Stimulated activated CD8-positive, alpha-beta memory T cell treated with anti-CD3 and anti-CD28 coated beads, Interleukin-7, amount 100 ng/mL, for 24 hours (primary cell): ENCODE measurements around the gene ZBTB7C.

Experiments used
- DNase-seq: peaks from one replicate; pipeline ENCODE4 v3.0.0-alpha.2; 2020; ENCODE audit warnings: low read depth

The ZBTB7C gene

DNA sequence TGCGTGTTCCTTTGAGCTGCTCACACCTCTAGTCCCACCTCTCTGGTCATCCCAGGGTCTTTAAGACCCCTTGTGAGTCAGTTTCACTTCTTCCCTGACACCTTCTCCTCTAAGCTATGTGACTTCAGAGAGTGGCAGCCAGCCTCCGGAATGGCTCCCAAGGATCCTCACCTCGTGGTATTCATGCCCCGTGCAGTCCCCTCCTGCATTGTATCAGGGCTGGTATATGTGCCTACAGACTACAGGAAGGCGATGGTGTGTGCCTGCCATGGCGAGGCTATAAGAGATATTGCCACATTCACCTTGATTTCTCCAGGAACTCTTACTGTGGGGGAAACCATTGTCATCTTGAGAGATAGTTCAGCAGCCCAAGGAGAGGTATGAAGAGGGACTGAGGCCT lies 350.7 kb downstream of the ZBTB7C start:
- DNase-seq = no peak

DNA sequence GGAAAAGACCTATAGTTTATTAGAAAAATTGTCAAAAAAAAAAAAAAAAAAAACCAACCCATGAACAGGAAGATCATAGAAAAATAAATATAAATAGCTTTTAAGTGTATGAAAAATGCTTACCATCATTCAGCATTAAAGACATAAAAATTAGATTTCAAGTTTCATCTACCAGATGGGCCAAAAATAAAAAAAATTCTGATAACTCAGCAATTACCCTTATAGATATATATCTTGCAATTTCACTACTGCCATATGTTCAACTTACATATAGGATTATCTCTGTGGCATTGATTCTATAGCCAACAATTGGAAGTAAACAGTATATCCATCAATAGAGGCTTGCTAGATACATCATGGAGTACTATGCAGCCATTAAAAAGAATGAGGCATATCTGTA lies 352.2 kb downstream of the ZBTB7C start:
- DNase-seq = no peak

DNA sequence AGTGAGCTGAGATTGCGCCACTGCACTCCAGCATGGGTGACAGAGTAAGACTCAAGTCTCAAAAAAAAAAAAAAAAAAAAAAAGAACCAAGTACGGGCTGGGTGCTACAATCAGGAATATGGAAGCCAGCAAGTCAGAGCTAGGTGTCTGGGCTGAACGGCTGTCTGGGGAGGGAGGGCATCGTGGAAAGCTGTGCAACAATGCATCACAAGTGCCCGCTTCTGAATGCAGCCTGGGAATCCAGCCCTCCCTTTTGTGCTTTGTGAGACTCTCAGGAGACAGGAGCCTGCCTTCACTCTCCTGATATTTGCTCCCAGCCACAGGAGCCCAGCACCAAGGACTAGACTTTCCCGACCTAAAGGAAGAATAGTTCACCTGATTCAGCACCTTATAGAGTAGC lies 353.8 kb downstream of the ZBTB7C start:
- DNase-seq = no peak

DNA sequence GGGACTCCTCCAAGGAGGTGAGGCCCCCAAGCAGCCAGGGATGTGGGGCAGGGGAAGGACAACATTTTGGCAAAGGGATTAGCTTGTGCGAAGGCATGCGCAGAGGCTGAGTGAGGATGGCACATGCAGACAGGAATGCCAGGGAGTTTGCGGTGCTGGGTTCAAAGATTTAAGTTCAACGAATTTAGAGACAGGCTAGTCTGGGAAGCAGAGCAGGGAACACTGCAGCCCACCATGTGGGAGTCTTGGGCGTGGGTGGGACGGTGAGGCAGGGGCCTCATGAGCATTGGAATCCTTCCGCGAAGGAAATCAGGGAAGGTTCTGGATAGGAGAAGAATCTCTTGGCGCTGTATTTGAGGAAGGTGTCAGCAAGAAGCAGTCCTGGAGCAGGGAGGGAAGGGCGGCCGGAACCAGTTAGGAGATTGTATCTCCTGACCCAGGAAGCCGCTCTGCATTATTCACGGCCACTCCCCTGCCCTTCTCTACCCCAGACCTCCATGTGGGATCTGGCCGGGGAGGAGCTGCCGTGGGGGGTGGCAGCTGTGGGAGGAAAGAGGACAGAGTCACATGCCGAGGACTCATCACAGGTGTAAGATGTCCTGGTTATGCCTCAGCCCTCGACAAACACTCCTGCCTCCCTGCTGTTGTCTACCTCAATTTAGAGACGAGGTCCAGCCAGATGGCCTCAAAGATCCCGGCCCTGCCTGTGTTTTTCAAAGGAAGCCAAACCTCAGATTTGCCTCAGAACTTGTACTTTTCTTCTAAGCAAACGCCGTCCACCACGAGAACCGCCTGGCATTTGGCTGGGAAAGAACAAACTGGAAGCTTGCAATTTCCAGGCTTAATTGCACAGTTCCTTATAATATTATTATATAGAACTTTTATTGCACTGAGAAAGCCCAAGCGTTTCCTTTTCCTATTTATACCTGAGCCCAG lies 355.0 kb downstream of the ZBTB7C start:
- no peak for DNase-seq

DNA sequence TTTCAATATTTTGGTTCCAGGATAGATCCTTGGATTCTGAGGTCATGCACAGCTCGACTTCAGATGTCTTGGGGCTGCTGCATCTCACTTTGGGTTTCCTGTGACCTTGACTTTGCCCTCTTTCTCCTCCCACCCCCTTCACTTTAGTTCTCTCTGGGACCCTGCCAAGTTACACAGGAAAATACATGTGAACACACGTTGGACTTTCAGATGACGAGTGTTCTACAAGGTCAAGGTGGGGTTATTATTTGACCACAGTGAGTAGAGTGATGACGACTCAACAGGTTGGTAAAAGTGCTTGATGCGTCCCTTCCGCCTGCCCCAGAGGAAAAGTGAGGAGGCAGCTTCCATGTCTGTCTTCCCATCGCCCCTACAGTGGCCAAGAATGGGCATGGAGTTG lies 356.3 kb downstream of the ZBTB7C start:
- DNase-seq = no peak

DNA sequence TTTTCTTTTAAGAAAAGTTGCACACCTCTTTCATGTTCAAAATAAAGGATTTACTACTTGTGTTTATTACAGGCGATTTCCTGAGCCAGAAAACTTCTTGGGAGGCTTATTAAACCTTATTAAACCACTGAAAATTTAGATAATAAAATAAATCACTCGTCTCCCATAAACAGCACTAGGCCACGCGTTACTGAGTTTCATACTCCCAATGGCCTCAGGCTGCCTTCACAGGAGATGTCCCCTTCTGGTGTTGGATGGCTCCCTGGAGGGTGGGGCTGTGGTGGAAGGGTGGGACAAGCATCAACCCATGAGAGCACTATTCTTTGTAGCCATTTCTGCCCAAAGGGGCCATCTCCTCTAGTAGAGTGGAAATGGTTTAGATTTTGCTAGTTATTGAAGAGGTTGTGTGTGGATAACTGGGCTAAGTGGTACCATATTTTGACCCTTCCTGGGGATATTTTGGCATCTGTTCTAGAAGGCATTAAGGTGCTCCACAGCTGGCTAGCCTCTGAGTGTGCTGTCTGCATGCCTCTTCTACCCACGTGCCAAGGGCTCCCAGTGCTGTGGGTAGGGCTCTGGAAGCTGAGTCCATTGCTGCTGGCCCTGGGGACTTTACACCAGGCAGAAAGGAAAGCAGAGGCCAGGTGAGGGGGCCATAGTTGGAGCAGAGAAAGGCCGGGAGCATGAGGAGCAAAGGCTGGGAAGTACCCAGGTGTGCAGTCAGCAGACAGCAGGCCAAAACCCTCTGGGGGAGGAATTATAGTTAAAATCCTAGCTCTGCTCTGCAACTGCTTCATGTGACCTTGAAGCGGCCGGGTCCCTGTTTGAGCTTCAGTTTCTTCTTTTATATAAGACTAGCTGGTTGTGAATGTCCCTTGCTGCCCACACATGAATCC lies 357.0 kb downstream of the ZBTB7C start:
- no peak for DNase-seq

DNA sequence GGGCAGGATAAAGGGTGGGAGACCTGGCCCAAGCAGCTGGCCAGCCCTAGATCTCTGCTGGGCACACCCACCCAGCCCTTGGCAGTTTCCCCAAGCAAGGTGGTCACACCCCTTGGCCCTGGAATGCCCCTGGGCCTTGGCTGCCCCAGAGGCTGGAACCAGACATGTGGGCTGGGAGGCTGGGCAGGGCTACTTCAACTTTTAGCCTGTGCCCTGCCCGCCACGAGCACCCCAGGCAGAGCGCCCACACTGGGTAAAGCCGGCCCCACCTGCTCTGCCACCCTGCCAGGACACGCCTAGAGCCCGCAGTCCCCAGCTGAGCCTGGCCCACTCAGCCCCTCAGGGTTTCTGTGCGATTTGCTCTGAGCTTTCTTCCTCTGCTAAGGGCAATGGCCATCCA lies 359.0 kb downstream of the ZBTB7C start:
- no peak for DNase-seq

DNA sequence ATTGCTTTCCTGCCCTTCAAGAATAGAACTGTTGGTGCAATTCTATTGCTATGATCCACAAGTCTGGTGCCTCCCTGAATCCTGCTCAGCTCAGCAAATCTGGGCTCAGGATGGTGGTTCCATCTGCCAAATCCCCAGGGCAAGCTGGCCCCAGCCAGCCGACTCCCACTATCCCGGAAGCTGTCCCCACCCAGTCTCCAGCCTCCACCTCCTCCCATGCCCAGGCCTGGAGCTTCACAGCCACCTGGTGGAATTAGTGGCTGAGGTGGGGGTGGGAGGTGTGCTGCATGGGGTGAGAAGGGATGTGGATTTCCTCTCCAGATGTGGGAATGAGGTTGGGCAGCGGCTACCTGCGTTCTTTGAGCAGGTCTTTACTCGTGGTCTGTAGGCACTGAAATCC lies 359.4 kb downstream of the ZBTB7C start:
- no peak for DNase-seq

DNA sequence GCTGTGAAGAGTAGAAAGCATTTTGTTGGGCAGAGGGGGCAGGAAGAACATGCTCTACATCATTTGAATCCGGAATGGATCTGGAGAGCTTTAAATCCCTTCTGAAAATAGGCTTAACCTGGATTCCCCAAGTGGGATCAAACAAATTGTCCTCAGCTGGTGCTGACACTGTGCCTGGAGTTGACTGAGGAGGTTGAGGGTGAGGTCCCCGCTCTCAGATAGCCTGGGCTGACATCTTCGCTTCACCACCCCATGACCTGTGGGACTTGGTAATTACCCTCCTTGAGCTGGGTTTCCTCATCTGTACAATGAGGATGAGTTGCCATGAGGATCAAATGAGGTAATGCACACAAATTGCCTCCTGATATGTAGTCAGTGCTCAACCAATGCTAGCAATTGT lies 360.9 kb downstream of the ZBTB7C start:
- no peak for DNase-seq

DNA sequence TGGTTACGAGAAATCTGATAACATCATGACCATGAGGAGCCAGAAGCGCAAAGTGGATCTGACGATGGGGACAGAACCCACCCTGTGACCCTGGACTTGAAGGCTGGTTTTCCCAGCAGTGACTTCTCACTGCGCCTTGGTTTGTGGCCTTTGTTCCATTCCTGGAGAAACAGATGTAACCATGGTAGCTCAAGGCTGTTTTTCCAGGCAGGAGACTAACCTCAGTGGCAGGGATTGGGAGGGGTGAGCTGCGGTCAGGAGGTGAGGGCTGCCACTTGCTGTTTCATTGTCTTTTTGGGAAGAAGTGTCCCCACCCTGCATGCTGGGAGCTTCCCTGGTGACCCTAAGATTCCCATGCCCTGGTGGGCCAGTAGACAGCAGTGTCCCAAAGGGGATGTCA lies 362.3 kb downstream of the ZBTB7C start:
- DNase-seq = no peak

DNA sequence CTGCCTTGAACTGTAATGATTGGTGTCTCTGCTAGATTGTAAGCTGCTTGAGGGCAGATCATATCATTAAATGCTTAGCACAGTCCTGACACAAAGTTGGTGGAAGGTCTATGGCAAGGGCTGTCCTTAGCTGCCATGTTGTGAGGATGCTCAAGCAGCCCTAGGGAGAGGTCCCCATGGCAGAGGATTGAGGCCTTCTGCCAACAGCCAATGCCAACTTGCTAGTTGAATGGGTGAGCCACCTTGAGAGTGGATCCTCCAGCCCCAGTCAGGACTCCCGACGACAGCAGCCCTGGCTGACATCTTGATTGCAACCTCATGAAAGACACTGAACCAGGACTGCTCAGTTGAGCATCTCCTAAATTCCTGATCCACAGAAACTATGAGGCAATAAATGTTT lies 363.4 kb downstream of the ZBTB7C start:
- no peak for DNase-seq

DNA sequence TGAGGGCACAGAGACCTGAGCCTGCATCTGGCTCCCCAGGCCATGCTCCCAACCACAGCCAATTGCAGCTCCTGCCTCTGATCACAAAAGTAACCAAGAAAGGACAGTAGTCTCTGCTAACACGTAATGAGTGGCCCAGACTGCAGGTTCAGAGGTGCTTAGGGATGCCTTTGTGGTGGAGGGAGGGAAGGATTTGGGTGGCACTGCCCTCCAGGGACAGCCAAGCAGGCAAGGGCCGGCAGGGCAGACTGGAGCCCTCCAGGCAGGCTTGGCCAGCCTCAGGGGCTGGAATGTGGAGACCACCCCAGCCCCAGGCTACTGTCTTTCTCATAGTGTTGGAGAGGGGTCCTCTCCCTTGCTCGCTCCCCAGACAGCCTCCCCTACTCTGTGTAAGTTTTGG lies 364.2 kb downstream of the ZBTB7C start:
- no peak for DNase-seq

DNA sequence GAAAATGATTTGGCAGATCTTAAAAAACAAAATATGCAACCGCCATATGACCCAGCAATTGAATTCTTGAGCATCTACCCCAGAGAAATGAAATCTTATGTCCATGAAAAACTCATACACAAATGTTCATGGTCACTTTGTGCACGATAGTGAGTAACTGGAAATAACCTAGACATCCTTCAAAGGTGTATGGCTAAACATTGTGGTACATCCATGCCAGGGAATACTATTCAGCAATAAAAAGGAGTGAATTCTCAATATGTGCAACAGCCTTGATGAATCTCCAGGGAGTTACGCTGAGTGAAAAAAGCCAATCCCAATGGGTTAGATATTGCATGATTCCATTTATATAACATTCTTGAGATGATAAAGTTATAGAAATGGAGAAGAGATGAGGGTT lies 366.0 kb downstream of the ZBTB7C start:
- no peak for DNase-seq

DNA sequence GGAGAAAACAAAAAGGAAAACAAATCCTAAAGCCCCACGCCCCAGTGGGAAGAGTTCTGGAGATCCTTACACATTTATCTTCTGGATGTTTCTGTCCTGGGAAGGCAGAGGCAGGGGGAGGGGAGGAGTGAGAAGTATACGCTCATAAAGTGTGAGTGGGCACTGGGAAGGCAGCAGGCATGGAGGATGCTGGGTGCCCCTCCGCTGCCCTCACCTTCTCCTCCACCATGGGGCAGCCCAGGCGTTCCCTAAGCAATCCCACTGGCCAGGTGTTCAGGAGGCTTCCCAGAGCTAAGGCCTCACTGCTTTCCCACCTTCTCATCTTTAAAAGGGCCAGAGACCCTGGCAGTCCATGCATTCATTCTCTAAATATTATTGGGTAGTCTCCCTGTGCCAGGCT lies 366.8 kb downstream of the ZBTB7C start:
- no peak for DNase-seq

DNA sequence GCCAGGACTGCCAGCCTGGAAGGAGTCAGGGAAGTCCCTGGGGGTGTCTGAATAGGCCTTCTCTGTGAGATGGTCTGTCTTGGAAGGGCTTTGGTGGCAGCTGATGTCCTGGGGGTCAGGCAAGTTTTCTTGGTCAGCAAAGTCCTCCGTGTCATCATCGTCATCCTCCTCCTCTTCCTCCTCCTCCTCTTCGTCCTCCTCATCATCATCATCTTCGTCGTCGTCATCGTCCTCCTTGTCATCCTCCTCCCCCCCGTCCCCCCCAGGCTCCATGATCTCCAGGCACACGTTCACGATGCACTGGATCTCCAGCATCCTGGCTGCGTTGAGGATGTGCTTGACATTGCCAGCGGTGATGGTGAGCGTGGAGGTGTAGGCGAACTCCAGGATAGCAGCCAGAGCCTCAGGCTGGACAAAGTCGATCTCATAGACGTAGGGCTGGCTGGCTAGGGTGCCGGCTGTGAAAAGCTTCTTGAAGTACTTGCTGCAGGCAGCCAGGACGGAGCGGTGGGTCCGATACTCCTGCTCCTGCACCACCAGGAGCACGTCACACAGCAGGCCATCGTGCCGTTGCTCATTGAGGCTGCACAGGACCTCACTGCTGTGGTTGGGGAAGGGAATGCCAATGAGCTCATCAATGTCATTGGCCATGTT lies 368.6 kb downstream of the ZBTB7C start:
- DNase-seq = no peak

DNA sequence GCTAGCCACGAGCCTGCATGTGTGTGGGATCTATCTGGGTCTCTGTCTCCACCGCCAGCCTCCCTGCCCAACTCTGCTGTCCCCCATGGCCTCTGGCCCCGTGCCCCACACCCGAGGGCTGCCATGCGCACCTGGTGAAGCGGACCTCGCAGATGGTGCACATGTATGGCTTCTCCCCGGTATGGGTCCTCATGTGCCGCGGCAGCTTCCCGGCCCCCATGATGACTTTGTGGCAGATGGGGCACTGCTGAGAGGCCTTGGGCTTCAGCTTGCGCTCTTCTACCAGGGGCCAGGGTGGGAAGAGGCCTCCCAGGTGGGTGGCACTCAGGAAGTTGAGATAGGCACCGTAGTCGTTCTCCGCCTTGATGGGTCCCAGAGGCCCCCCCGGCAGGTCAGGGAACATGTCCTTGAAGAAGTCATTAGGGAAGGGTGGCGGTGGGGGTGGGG lies 369.4 kb downstream of the ZBTB7C start:
- DNase-seq = no peak

DNA sequence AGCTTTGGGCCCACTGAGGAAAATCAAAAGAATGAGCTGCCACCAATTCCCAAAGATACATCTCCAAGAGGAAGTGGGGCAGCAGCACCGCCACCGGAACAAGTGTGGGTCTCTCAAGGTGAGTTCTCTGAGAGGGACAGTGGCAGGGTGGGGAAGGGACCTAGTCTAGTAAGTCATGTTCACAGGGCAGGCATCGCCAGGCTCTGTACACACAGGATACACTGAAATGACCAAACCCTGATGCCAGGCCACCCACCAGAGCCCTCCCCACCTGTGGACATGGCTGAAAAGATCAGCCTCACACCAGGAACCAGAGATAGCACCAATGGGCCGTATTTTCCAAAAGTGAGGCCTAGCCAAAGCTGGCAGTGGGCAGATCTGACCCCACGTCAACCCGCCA lies 370.5 kb downstream of the ZBTB7C start:
- DNase-seq = no peak

DNA sequence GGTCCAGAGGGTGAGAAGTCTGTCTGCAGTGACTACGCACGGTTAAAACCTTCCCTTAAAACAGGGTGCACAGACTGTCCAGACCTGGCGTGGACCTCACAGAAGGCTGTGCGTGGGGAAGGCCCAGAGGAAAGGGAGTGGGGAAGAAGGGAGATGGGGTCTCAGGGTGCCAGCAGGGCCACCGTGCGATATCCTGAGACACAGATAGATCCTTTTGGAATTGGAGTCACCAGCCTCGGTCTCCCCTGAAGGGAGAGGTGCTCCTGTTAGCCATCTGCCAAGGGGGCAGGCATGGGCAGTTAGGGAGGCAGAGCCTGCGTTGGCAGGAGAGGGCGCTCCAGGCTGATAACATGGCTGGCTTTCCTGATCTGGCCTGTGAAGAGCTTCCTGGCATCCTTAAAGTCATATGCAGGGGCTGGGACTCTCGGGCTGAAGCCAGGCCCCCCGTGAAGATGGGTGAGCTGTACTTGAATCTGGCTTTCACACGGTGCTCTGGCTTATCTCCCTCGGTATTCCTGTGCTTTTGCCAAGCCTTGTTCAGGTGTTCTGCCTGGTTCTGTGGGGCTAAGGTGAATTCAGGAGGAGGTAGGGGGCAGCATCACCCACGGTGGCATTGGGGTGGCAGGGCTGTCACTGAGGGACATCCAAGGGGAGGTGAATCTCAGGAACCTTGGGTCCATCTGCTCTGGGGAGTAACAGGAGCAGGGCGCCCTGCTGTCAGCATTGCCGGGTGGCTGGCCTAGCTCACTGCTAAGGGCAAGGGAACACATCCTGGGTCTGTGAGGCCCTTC lies 371.5 kb downstream of the ZBTB7C start:
- no peak for DNase-seq

DNA sequence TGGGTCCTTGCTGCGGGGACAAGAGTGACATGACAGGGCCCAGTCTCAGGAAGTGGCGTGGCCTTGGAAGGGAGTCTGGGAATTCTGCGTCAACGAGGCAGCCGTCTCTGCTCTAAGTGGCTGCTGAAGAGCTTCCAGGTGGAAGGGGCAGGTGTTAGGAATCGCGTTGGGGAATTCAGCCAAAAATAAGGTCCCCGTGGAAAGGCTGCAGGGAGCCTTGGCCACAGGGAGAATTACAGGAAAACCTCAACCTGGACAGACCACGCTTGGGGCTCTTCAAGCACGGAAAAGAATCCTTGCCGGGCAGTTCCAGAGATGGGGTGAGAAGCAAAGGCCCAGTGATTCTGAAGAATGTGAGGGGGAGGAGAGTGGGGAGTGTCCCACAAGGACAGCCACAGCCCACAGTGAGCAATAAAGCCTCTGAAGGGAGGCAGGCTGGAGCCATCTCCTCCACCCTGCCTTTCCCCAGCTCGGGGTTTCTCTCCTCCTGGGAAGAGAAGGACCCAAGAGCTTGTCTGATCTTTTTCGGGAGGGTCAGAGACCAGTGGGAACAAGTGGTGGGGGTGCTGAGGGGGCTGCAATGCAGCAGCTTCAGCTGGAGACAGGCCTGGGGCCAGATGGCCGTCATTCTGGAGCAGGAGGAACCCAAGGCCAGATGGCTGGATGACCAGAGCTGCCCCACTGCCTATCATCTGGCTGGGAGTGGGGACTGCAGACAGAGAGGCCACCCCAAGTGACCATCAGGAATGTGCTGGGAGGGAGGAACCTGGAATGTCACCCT lies 372.4 kb downstream of the ZBTB7C start:
- no peak for DNase-seq

DNA sequence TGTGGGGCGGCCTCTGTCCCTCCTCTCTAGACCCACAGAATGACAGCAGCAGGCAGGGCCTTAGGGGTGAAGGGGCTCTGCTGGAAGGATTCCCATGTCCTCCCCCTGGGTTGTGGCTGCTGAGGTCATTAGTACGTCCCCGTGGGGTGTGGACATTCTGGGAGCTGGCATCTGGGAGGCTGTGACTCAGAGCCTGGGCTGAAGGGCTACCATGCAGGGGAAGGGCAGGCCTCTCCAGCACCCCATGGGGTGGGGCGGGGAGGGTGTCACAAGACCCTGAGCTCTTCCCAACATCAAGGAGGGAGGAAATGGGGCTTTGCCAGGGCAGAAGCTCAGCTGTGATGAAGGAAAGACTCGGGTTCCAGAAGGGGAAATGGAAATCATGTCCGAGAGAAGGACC lies 373.0 kb downstream of the ZBTB7C start:
- DNase-seq = no peak

DNA sequence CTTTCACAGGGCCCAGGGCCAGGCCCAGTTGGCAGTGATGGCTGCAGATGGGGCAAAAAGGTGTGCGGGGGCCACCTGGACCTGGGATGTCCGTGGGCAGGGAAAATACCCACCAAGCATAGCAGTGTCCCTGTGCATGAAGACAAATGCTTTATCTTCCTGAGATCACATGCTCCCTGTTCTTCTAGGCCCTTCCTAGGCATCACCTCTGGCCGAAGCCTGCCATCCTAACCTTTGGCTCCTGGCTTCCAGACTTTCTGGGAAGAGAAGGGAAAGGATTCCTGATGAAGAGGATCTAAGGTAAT lies 373.7 kb downstream of the ZBTB7C start:
- no peak for DNase-seq
